Calu3 (cell line): Measurements from ENCODE around the gene C4B. TPM values are rescaled to one million over a fixed set of nuclear protein-coding genes. Genes with fewer than 3 reads are reported as not detected.

Experiments
- BruUV-seq: library from RNA; stranded (reverse); fragments of 400-500 nt; replicated peaks from 2 replicates; lab custom pipeline; 2021; lab: Mats Ljungman, UMichigan
- CTCF ChIA-PET: fragments of 300-600 bp; sonication (Branson Sonifier 250); formaldehyde crosslinking; loops from one replicate; lab custom pipeline; 2022; ENCODE audit warnings: antibody characterized with exemption; lab: Charles Lee
- DNase-seq: peaks from one replicate; pipeline ENCODE4 v3.0.0; 2022
- H3K27ac Mint-ChIP-seq: one replicate; pipeline ENCODE4 v1.8.0; 2022; ENCODE audit warnings: mixed read lengths; ENCODE audit not compliant: unreplicated experiment
- H3K27me3 Mint-ChIP-seq: one replicate; pipeline ENCODE4 v1.8.0; 2022; ENCODE audit warnings: mixed read lengths; ENCODE audit not compliant: unreplicated experiment
- H3K36me3 Mint-ChIP-seq: one replicate; pipeline ENCODE4 v1.8.0; 2022; ENCODE audit warnings: mild to moderate bottlenecking, moderate library complexity, mixed read lengths; ENCODE audit not compliant: insufficient read depth, unreplicated experiment
- H3K4me1 Mint-ChIP-seq: one replicate; pipeline ENCODE4 v1.8.0; 2022; ENCODE audit warnings: mild to moderate bottlenecking, low read depth, mixed read lengths; ENCODE audit not compliant: unreplicated experiment
- H3K4me3 Mint-ChIP-seq: one replicate; pipeline ENCODE4 v1.8.0; 2022; ENCODE audit warnings: mild to moderate bottlenecking, low read depth, moderate library complexity, mixed read lengths; ENCODE audit not compliant: unreplicated experiment
- H3K9me3 Mint-ChIP-seq: one replicate; pipeline ENCODE4 v1.8.0; 2022; ENCODE audit warnings: low read depth, mixed read lengths; ENCODE audit not compliant: unreplicated experiment
- CTCF ChIP-seq: fragments of 200-600 bp; IDR thresholded peaks from one replicate; pipeline ENCODE4 v1.8.0; 2022; ENCODE audit warnings: antibody characterized with exemption; ENCODE audit not compliant: unreplicated experiment
- intact Hi-C: fragments of 100-400 bp; cut with micrococcal nuclease; formaldehyde crosslinking; loops from one replicate; pipeline ENCODE4 v1.10.0; 2022; ENCODE audit not compliant: unreplicated experiment
- total RNA-seq: library from RNA; stranded (reverse); gene quantifications from 2 replicates; pipeline ENCODE4 v1.2.3, GENCODE V29; 2022

Gene C4B
- total RNA-seq, 1 experiment from 2014 or later, result 7.8 TPM

GRCh38 chr6:32074996-32075532 lies 60.5 kb downstream of the C4B start:
- TF ChIP-seq CTCF, result no peak
- no peak for DNase-seq
- H3K9me3 Mint-ChIP-seq, result no peaks in the 10 kb centered on the region
- peaks cover 36% of the 10 kb centered on the region for H3K27me3 Mint-ChIP-seq
- no peaks in the 10 kb centered on the region for H3K4me1 Mint-ChIP-seq
- CTCF ChIA-PET, result no interaction called here
- H3K27ac Mint-ChIP-seq, result no peak overlapping the region
- no peak overlapping the region for H3K4me3 Mint-ChIP-seq
- H3K36me3 Mint-ChIP-seq, result no peaks in the 10 kb centered on the region
- BruUV-seq, result no TSS peak
- intact Hi-C loops, result no loop called here

DNA sequence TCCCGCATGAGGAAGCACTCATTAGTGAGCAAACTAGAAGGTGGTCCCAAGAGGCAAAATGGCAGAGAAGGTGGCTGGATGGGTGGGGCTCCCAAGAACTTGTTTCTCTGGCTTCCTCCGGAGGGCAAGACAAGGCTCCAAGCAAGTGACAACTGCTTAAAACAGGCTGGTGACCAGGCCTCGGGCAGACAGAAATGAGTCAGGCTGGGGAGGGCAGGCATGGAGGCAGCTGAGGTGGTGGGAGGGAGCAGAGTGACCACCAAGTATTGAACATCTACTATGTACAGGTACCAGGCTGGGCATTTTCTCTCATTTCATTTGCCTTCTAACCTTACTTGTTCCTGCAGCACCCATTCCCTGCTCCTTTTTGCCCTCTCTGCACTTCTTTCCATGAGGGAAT lies 61.2 kb downstream of the C4B start:
- Mint-ChIP-seq H3K4me1 (no peaks in the 10 kb centered on the region), H3K27ac (no peak overlapping the region), H3K36me3 (no peaks in the 10 kb centered on the region), H3K4me3 (no peak overlapping the region), H3K27me3 (peaks cover 35% of the 10 kb centered on the region), H3K9me3 (no peaks in the 10 kb centered on the region)
- no peak for DNase-seq
- no TSS peak for BruUV-seq
- intact Hi-C loops, result no loop called here
- no peak for TF ChIP-seq CTCF
- CTCF ChIA-PET, result no interaction called here

- H3K4me1 Mint-ChIP-seq, result no peaks in the 10 kb centered on the region
- intact Hi-C loops, result no loop called here
- no TSS peak for BruUV-seq
- no peak for DNase-seq
- H3K4me3 Mint-ChIP-seq, result no peak overlapping the region
- TF ChIP-seq CTCF, result no peak
- H3K36me3 Mint-ChIP-seq, result no peaks in the 10 kb centered on the region
- H3K9me3 Mint-ChIP-seq, result no peaks in the 10 kb centered on the region
- CTCF ChIA-PET, result no interaction called here
- no peak overlapping the region for H3K27ac Mint-ChIP-seq
- peaks cover 36% of the 10 kb centered on the region for H3K27me3 Mint-ChIP-seq
These were observed 61.8 kb downstream of the C4B start for GRCh38 chr6:32076321-32076809.

- H3K36me3 Mint-ChIP-seq, result no peaks in the 10 kb centered on the region
- H3K27me3 Mint-ChIP-seq, result peaks cover 64% of the 10 kb centered on the region
- H3K9me3 Mint-ChIP-seq, result no peaks in the 10 kb centered on the region
- no peak overlapping the region for H3K4me3 Mint-ChIP-seq
- no peak for TF ChIP-seq CTCF
- H3K27ac Mint-ChIP-seq, result no peak overlapping the region
- CTCF ChIA-PET, result no interaction called here
- no peak for DNase-seq
- no peaks in the 10 kb centered on the region for H3K4me1 Mint-ChIP-seq
- intact Hi-C loops, result no loop called here
- BruUV-seq, result no TSS peak
These were observed 65.1 kb downstream of the C4B start for GRCh38 chr6:32079566-32080290.
